WTC11 (cell line): ENCODE data around the gene CDIP1. TPM values are rescaled to one million over a fixed set of nuclear protein-coding genes. Genes with fewer than 3 reads are reported as not detected.

Experiments used
- ATAC-seq: fragments of 200-7000 bp; cut with Tn5 transposase; 2 replicates; pipeline ENCODE4 v1.10.0; 2021; ENCODE audit warnings: mild to moderate bottlenecking, moderate library complexity
- CTCF ChIA-PET: fragments of 300-600 bp; sonication (Branson Sonifier 250); formaldehyde crosslinking; loops from one replicate; lab custom pipeline; 2021; ENCODE audit warnings: antibody characterized with exemption; lab: Charles Lee
- POLR2A ChIA-PET: fragments of 350-600 bp; sonication (Branson Sonifier 250); formaldehyde crosslinking; loops from one replicate; lab custom pipeline; 2021; ENCODE audit warnings: antibody characterized with exemption; lab: Charles Lee
- DNase-seq: peaks from one replicate; pipeline ENCODE4 v3.0.0; 2021; ENCODE audit warnings: low spot score
- H3K27ac Mint-ChIP-seq: 2 replicates; pipeline ENCODE4 v1.8.0; 2021; ENCODE audit warnings: mixed read lengths
- H3K27me3 Mint-ChIP-seq: 2 replicates; pipeline ENCODE4 v1.8.0; 2021; ENCODE audit warnings: low read depth, mild to moderate bottlenecking, moderate library complexity, mixed read lengths
- H3K36me3 Mint-ChIP-seq: 2 replicates; pipeline ENCODE4 v1.8.0; 2021; ENCODE audit warnings: mixed read lengths
- H3K4me1 Mint-ChIP-seq: 2 replicates; pipeline ENCODE4 v1.8.0; 2022; ENCODE audit warnings: mixed read lengths
- H3K4me3 Mint-ChIP-seq: 2 replicates; pipeline ENCODE4 v1.8.0; 2021; ENCODE audit warnings: mild to moderate bottlenecking, moderate library complexity, mixed read lengths
- H3K9me3 Mint-ChIP-seq: 2 replicates; pipeline ENCODE4 v1.8.0; 2021; ENCODE audit warnings: mixed read lengths
- FOXJ3 ChIP-seq: sonication (generic); formaldehyde crosslinking; IDR thresholded peaks from 2 replicates; pipeline ENCODE4 v1.9.0; 2021; ENCODE audit warnings: missing genetic modification reagents, mild to moderate bottlenecking, borderline replicate concordance
- GABPB1 ChIP-seq: sonication (generic); formaldehyde crosslinking; IDR thresholded peaks from 2 replicates; pipeline ENCODE4 v1.8.1; 2023; ENCODE audit warnings: mild to moderate bottlenecking, missing genetic modification reagents
- OVOL2 ChIP-seq: fragments of 250-450 bp; sonication (Bioruptor Pico); IDR thresholded peaks from 2 replicates; pipeline ENCODE4 v1.9.0; 2021; ENCODE audit warnings: mild to moderate bottlenecking, borderline replicate concordance
- SP1 ChIP-seq: sonication (generic); formaldehyde crosslinking; conservative IDR thresholded peaks from 2 replicates; pipeline ENCODE4 v1.8.1; 2022; ENCODE audit warnings: missing genetic modification reagents
- TCF7 ChIP-seq: sonication (generic); formaldehyde crosslinking; IDR thresholded peaks from 2 replicates; pipeline ENCODE4 v1.8.0; 2022; ENCODE audit warnings: mild to moderate bottlenecking, low read depth, missing genetic modification reagents, moderate library complexity
- ZNF138 ChIP-seq: sonication (generic); formaldehyde crosslinking; conservative IDR thresholded peaks from 2 replicates; pipeline ENCODE4 v1.8.1; 2022; ENCODE audit warnings: mild to moderate bottlenecking, moderate library complexity, missing genetic modification reagents
- total RNA-seq: library from RNA; stranded (reverse); gene quantifications from 3 replicates; pipeline ENCODE4 v1.2.3, GENCODE V29; 2021
- TF ChIP-seq, protein P1 (sequence below): fragments of 250-450 bp; sonication (Bioruptor Pico); IDR thresholded peaks from 2 replicates; pipeline ENCODE4 v2.1.2; 2022; ENCODE audit warnings: mild to moderate bottlenecking, moderate library complexity
- TF ChIP-seq, protein P2 (sequence below): sonication (generic); formaldehyde crosslinking; IDR thresholded peaks from 2 replicates; pipeline ENCODE4 v1.8.0; 2022; ENCODE audit warnings: mild to moderate bottlenecking, missing genetic modification reagents
- TF ChIP-seq, protein P3 (sequence below): sonication (generic); formaldehyde crosslinking; IDR thresholded peaks from 2 replicates; pipeline ENCODE4 v1.8.1; 2022; ENCODE audit warnings: mild to moderate bottlenecking, moderate library complexity, missing genetic modification reagents
- TF ChIP-seq, protein P4 (sequence below): sonication (generic); formaldehyde crosslinking; conservative IDR thresholded peaks from 2 replicates; pipeline ENCODE4 v1.8.1; 2023; ENCODE audit warnings: mild to moderate bottlenecking, low read depth, missing genetic modification reagents, moderate library complexity
- TF ChIP-seq, protein P5 (sequence below): sonication (generic); formaldehyde crosslinking; IDR thresholded peaks from 2 replicates; pipeline ENCODE4 v1.8.0; 2023; ENCODE audit warnings: mild to moderate bottlenecking, missing genetic modification reagents
- TF ChIP-seq, protein P6 (sequence below): sonication (generic); formaldehyde crosslinking; IDR thresholded peaks from 2 replicates; pipeline ENCODE4 v1.8.0; 2022; ENCODE audit warnings: mild to moderate bottlenecking, missing genetic modification reagents
- TF ChIP-seq, protein P7 (sequence below): fragments of 250-450 bp; sonication (Bioruptor Pico); IDR thresholded peaks from 2 replicates; pipeline ENCODE4 v1.9.0; 2021; ENCODE audit warnings: mild to moderate bottlenecking
- TF ChIP-seq, protein P8 (sequence below): fragments of 250-450 bp; sonication (Bioruptor Pico); IDR thresholded peaks from 2 replicates; pipeline ENCODE4 v1.9.0; 2021; ENCODE audit warnings: mild to moderate bottlenecking, borderline replicate concordance

The CDIP1 gene
- total RNA-seq, 1 experiment from 2014 or later = 68.9 TPM

DNA sequence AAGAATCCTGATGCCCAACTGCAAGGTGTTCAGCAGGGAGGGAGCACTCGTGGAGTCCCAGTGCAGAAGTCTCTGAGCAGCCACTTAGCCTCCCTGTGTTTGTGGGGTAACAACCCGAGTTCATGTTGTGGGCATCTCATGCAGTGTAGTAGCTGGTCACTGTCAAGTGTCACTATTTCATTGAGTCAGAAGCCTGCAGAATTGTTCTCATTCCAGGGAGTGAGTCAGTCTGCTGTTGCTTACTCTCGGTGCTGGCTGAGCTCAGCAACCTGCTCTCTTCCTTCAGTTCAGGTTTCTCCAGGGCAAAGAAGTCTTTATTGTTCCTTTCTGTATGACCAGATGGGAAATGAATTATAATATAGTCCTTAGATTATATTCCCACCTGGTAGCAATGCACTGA is 38.3 kb downstream of the CDIP1 start (continued):
- no peak for TF ChIP-seq FOXJ3
- TF ChIP-seq, protein P1, sequence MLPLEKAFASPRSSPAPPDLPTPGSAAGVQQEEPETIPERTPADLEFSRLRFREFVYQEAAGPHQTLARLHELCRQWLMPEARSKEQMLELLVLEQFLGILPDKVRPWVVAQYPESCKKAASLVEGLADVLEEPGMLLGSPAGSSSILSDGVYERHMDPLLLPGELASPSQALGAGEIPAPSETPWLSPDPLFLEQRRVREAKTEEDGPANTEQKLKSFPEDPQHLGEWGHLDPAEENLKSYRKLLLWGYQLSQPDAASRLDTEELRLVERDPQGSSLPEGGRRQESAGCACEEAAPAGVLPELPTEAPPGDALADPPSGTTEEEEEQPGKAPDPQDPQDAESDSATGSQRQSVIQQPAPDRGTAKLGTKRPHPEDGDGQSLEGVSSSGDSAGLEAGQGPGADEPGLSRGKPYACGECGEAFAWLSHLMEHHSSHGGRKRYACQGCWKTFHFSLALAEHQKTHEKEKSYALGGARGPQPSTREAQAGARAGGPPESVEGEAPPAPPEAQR (CRISPR knock-in tag) = no peak
- TF ChIP-seq, protein P2, sequence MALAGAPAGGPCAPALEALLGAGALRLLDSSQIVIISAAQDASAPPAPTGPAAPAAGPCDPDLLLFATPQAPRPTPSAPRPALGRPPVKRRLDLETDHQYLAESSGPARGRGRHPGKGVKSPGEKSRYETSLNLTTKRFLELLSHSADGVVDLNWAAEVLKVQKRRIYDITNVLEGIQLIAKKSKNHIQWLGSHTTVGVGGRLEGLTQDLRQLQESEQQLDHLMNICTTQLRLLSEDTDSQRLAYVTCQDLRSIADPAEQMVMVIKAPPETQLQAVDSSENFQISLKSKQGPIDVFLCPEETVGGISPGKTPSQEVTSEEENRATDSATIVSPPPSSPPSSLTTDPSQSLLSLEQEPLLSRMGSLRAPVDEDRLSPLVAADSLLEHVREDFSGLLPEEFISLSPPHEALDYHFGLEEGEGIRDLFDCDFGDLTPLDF (CRISPR knock-in tag) = no peak
- TF ChIP-seq GABPB1 (CRISPR knock-in tag) = no peak
- TF ChIP-seq OVOL2 = no peak

DNA sequence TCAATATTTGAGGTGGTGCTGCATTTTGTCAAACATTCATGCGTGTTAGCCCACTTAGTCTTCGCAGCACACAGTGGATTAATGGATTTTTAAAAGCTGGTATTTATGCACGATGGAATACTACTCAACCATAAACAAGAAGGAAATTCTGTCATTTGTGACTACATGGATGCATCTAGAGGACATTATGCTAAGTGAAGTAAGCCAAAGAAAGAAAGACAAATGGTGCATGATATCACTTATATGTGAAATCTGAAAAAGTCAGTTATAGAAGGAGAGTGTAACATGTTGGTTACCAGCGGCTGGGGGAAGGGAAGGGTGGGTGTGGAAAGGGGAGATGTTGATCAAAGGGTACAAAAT is 39.4 kb downstream of the CDIP1 start:
- Mint-ChIP-seq H3K36me3 (no peaks in the 10 kb centered on the region), H3K4me1 (peaks cover 29% of the 10 kb centered on the region), H3K4me3 (no peak overlapping the region), H3K27ac (no peak overlapping the region), H3K27me3 (no peaks in the 10 kb centered on the region; the same call in 1 of the 2 replicates), H3K9me3 (no peaks in the 10 kb centered on the region)
- CTCF ChIA-PET = interaction anchor here (3.4 kb wide), 1 partner anchor 21 kb away, joined by 11 read pairs; no protein-coding TSS in a partner anchor
- TF ChIP-seq, protein P3, sequence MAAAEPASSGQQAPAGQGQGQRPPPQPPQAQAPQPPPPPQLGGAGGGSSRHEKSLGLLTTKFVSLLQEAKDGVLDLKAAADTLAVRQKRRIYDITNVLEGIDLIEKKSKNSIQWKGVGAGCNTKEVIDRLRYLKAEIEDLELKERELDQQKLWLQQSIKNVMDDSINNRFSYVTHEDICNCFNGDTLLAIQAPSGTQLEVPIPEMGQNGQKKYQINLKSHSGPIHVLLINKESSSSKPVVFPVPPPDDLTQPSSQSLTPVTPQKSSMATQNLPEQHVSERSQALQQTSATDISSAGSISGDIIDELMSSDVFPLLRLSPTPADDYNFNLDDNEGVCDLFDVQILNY (CRISPR knock-in tag) = no peak
- TF ChIP-seq, protein P4, sequence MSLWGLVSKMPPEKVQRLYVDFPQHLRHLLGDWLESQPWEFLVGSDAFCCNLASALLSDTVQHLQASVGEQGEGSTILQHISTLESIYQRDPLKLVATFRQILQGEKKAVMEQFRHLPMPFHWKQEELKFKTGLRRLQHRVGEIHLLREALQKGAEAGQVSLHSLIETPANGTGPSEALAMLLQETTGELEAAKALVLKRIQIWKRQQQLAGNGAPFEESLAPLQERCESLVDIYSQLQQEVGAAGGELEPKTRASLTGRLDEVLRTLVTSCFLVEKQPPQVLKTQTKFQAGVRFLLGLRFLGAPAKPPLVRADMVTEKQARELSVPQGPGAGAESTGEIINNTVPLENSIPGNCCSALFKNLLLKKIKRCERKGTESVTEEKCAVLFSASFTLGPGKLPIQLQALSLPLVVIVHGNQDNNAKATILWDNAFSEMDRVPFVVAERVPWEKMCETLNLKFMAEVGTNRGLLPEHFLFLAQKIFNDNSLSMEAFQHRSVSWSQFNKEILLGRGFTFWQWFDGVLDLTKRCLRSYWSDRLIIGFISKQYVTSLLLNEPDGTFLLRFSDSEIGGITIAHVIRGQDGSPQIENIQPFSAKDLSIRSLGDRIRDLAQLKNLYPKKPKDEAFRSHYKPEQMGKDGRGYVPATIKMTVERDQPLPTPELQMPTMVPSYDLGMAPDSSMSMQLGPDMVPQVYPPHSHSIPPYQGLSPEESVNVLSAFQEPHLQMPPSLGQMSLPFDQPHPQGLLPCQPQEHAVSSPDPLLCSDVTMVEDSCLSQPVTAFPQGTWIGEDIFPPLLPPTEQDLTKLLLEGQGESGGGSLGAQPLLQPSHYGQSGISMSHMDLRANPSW (CRISPR knock-in tag) = no peak
- TF ChIP-seq, protein P5, sequence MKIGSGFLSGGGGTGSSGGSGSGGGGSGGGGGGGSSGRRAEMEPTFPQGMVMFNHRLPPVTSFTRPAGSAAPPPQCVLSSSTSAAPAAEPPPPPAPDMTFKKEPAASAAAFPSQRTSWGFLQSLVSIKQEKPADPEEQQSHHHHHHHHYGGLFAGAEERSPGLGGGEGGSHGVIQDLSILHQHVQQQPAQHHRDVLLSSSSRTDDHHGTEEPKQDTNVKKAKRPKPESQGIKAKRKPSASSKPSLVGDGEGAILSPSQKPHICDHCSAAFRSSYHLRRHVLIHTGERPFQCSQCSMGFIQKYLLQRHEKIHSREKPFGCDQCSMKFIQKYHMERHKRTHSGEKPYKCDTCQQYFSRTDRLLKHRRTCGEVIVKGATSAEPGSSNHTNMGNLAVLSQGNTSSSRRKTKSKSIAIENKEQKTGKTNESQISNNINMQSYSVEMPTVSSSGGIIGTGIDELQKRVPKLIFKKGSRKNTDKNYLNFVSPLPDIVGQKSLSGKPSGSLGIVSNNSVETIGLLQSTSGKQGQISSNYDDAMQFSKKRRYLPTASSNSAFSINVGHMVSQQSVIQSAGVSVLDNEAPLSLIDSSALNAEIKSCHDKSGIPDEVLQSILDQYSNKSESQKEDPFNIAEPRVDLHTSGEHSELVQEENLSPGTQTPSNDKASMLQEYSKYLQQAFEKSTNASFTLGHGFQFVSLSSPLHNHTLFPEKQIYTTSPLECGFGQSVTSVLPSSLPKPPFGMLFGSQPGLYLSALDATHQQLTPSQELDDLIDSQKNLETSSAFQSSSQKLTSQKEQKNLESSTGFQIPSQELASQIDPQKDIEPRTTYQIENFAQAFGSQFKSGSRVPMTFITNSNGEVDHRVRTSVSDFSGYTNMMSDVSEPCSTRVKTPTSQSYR (CRISPR knock-in tag) = no peak
- TF ChIP-seq, protein P6, sequence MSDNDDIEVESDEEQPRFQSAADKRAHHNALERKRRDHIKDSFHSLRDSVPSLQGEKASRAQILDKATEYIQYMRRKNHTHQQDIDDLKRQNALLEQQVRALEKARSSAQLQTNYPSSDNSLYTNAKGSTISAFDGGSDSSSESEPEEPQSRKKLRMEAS (CRISPR knock-in tag) = no peak
- TF ChIP-seq TCF7 (CRISPR knock-in tag) (no peak), SP1 (CRISPR knock-in tag) (no peak), ZNF138 (CRISPR knock-in tag) (no peak)
- TF ChIP-seq, protein P7, sequence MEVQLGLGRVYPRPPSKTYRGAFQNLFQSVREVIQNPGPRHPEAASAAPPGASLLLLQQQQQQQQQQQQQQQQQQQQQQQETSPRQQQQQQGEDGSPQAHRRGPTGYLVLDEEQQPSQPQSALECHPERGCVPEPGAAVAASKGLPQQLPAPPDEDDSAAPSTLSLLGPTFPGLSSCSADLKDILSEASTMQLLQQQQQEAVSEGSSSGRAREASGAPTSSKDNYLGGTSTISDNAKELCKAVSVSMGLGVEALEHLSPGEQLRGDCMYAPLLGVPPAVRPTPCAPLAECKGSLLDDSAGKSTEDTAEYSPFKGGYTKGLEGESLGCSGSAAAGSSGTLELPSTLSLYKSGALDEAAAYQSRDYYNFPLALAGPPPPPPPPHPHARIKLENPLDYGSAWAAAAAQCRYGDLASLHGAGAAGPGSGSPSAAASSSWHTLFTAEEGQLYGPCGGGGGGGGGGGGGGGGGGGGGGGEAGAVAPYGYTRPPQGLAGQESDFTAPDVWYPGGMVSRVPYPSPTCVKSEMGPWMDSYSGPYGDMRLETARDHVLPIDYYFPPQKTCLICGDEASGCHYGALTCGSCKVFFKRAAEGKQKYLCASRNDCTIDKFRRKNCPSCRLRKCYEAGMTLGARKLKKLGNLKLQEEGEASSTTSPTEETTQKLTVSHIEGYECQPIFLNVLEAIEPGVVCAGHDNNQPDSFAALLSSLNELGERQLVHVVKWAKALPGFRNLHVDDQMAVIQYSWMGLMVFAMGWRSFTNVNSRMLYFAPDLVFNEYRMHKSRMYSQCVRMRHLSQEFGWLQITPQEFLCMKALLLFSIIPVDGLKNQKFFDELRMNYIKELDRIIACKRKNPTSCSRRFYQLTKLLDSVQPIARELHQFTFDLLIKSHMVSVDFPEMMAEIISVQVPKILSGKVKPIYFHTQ (CRISPR knock-in tag) = no peak
- TF ChIP-seq, protein P8, sequence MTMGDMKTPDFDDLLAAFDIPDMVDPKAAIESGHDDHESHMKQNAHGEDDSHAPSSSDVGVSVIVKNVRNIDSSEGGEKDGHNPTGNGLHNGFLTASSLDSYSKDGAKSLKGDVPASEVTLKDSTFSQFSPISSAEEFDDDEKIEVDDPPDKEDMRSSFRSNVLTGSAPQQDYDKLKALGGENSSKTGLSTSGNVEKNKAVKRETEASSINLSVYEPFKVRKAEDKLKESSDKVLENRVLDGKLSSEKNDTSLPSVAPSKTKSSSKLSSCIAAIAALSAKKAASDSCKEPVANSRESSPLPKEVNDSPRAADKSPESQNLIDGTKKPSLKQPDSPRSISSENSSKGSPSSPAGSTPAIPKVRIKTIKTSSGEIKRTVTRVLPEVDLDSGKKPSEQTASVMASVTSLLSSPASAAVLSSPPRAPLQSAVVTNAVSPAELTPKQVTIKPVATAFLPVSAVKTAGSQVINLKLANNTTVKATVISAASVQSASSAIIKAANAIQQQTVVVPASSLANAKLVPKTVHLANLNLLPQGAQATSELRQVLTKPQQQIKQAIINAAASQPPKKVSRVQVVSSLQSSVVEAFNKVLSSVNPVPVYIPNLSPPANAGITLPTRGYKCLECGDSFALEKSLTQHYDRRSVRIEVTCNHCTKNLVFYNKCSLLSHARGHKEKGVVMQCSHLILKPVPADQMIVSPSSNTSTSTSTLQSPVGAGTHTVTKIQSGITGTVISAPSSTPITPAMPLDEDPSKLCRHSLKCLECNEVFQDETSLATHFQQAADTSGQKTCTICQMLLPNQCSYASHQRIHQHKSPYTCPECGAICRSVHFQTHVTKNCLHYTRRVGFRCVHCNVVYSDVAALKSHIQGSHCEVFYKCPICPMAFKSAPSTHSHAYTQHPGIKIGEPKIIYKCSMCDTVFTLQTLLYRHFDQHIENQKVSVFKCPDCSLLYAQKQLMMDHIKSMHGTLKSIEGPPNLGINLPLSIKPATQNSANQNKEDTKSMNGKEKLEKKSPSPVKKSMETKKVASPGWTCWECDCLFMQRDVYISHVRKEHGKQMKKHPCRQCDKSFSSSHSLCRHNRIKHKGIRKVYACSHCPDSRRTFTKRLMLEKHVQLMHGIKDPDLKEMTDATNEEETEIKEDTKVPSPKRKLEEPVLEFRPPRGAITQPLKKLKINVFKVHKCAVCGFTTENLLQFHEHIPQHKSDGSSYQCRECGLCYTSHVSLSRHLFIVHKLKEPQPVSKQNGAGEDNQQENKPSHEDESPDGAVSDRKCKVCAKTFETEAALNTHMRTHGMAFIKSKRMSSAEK (CRISPR knock-in tag) = no peak
- ATAC-seq (no peak), DNase-seq (no peak)
- POLR2A ChIA-PET = interaction anchor here (1.2 kb wide), 1 partner anchor 23 kb away, joined by 4 read pairs; the partner anchor contains the start of gene HMOX2
